Measurements from ENCODE around the gene IFNA8. TPM values are rescaled to one million over a fixed set of nuclear protein-coding genes. Genes with fewer than 3 reads are reported as not detected.

IFNA8 gene
- polyA plus RNA-seq, 1 donor (not counting 4 experiments of a cell fraction or from before 2014, with no cell fraction given), result not detected

- Histone ChIP-seq H3K9me3 (ENCODE audit: control insufficient read depth, low read depth, low read length) (no peaks in the 10 kb centered on the region), H3K27me3 (ENCODE audit: control insufficient read depth, extremely low read depth, insufficient read depth, low read length) (peaks cover 54% of the 10 kb centered on the region), H3K4me2 (ENCODE audit: control insufficient read depth, extremely low read depth, insufficient read depth, low read depth, low read length) (no peak overlapping the region), H3K9me1 (ENCODE audit: control insufficient read depth, extremely low read depth, insufficient read depth, low read length) (no peaks in the 10 kb centered on the region), H3K4me1 (ENCODE audit: control insufficient read depth, extremely low read depth, insufficient read depth, low read length) (no peaks in the 10 kb centered on the region), H3K36me3 (ENCODE audit: control insufficient read depth in 2 of 2, extremely low read depth in 1 of 2, insufficient read depth in 2 of 2, low read length in 2 of 2) (no peaks in the 10 kb centered on the region), H3K79me2 (ENCODE audit: control insufficient read depth, insufficient read depth, low read length) (no peaks in the 10 kb centered on the region), H3K27ac (ENCODE audit: control insufficient read depth, insufficient read depth, low read length) (no peak overlapping the region), H4K20me1 (ENCODE audit: control insufficient read depth, extremely low read depth, insufficient read depth, low read length) (no peaks in the 10 kb centered on the region), H2AFZ (ENCODE audit: control insufficient read depth, low read length) (no peak overlapping the region), H3K9ac (ENCODE audit: control insufficient read depth, extremely low read depth, insufficient read depth, low read length) (no peak overlapping the region), H3K4me3 (ENCODE audit: control insufficient read depth in 2 of 3, extremely low read depth in 1 of 3, insufficient read depth in 2 of 3, low read depth in 1 of 3, low read length in 3 of 3) (no peak overlapping the region)
- FAIRE-seq (no peak), DNase-seq (ENCODE audit: low read depth, low spot score) (no peak)
- no peak for TF ChIP-seq EZH2 (IDR thresholded peaks at IDR 0.05; ENCODE audit: low read length)
- TF ChIP-seq, protein P1, sequence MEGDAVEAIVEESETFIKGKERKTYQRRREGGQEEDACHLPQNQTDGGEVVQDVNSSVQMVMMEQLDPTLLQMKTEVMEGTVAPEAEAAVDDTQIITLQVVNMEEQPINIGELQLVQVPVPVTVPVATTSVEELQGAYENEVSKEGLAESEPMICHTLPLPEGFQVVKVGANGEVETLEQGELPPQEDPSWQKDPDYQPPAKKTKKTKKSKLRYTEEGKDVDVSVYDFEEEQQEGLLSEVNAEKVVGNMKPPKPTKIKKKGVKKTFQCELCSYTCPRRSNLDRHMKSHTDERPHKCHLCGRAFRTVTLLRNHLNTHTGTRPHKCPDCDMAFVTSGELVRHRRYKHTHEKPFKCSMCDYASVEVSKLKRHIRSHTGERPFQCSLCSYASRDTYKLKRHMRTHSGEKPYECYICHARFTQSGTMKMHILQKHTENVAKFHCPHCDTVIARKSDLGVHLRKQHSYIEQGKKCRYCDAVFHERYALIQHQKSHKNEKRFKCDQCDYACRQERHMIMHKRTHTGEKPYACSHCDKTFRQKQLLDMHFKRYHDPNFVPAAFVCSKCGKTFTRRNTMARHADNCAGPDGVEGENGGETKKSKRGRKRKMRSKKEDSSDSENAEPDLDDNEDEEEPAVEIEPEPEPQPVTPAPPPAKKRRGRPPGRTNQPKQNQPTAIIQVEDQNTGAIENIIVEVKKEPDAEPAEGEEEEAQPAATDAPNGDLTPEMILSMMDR (optimal IDR thresholded peaks at IDR 0.05 in 1 of 3, IDR thresholded peaks at IDR 0.05 in 1 of 3, conservative IDR thresholded peaks at IDR 0.05 in 1 of 3; ENCODE audit: extremely low read depth in 1 of 3, insufficient read depth in 2 of 3, low read length in 3 of 3), result no peak
- dilution Hi-C loops (cut with MboI; ENCODE audit: extremely low pct_ligation_motif_present, low sequenced_read_pairs), result no loop called here
These were observed 9.0 kb upstream of the IFNA8 start for GRCh38 chr9:21399956-21400355.

DNA sequence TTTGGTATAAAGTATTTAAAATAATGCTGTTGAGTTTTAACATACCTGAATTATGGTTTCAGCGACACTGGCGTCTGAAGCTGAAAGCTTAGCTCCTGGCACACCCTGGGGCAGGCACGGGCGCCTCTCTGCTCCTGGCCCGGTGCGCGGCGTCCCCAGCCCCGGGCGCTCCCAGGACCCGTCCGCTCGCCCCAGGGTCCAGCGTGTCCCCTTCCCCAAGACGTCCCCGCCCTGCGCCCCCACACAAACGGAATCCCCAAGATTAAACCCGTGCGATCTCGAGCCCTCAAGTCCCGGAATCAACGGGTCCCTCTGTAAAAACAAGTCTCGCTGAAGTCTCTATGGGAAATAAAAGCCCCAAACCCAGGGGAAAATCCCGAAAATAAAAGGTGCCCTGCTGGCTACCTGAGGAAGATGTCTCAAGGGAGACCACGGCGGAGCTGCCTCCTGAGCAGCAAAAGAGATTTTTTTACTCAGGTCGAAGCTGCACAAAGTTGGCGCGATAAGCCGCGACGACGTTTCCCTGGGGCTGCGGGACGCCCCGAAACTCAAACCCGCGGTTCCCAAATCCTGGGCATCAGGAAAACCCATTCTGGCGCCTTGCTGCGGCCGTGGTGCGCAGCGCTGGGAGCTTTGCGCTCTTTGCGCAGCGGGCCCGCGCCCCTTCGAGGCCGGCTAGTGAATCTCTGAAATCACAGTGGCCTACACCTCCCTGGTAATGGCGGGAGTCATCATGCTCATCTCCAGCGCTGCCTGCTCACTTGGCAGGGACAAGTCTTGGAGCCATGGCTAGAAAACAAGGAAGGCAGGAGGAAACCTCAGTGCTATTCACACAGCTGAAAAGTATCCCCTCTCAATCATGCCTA lies 6.3 kb upstream of the IFNA8 start:
- H3K4me2 ChIP-seq (ENCODE audit: control insufficient read depth, extremely low read depth, insufficient read depth, low read depth, low read length), result peak overlapping the region; percentile 66
- dilution Hi-C loops (cut with MboI; ENCODE audit: extremely low pct_ligation_motif_present, low sequenced_read_pairs), result no loop called here
- H4K20me1 ChIP-seq (ENCODE audit: control insufficient read depth, extremely low read depth, insufficient read depth, low read length), result no peaks in the 10 kb centered on the region
- H3K27me3 ChIP-seq (ENCODE audit: control insufficient read depth, extremely low read depth, insufficient read depth, low read length), result peaks cover 40% of the 10 kb centered on the region
- DNase-seq (ENCODE audit: low read depth, low spot score) (no peak), FAIRE-seq (no peak)
- no peaks in the 10 kb centered on the region for H3K36me3 ChIP-seq (ENCODE audit: control insufficient read depth in 2 of 2, extremely low read depth in 1 of 2, insufficient read depth in 2 of 2, low read length in 2 of 2)
- H3K79me2 ChIP-seq (ENCODE audit: control insufficient read depth, insufficient read depth, low read length), result no peaks in the 10 kb centered on the region
- peak overlapping the region in 2 of 3 experiments; percentile 12 to 46 for H3K4me3 ChIP-seq (ENCODE audit: control insufficient read depth in 2 of 3, extremely low read depth in 1 of 3, insufficient read depth in 2 of 3, low read depth in 1 of 3, low read length in 3 of 3)
- H3K9me3 ChIP-seq (ENCODE audit: control insufficient read depth, low read depth, low read length), result no peaks in the 10 kb centered on the region
- no peak overlapping the region for H2AFZ ChIP-seq (ENCODE audit: control insufficient read depth, low read length)
- no peak overlapping the region for H3K9ac ChIP-seq (ENCODE audit: control insufficient read depth, extremely low read depth, insufficient read depth, low read length)
- H3K4me1 ChIP-seq (ENCODE audit: control insufficient read depth, extremely low read depth, insufficient read depth, low read length), result no peaks in the 10 kb centered on the region
- no peak overlapping the region for H3K27ac ChIP-seq (ENCODE audit: control insufficient read depth, insufficient read depth, low read length)
- H3K9me1 ChIP-seq (ENCODE audit: control insufficient read depth, extremely low read depth, insufficient read depth, low read length), result no peaks in the 10 kb centered on the region
- TF ChIP-seq, protein P1 (optimal IDR thresholded peaks at IDR 0.05 in 1 of 3, IDR thresholded peaks at IDR 0.05 in 1 of 3, conservative IDR thresholded peaks at IDR 0.05 in 1 of 3; ENCODE audit: extremely low read depth in 1 of 3, insufficient read depth in 2 of 3, low read length in 3 of 3), result no peak
- peak; percentile 94 for TF ChIP-seq EZH2 (IDR thresholded peaks at IDR 0.05; ENCODE audit: low read length)

Data from keratinocyte (primary cell).